H9 (cell line): ENCODE results near the gene UBN2. TPM values are rescaled to one million over a fixed set of nuclear protein-coding genes. Genes with fewer than 3 reads are reported as not detected.

ENCODE experiments used
- DNase-seq: peaks from one replicate; pipeline ENCODE4 v3.0.0-alpha.2; 2017
- H2AFZ ChIP-seq: one replicate; pipeline ENCODE4 v1.6.1; 2013; ENCODE audit warnings: mild to moderate bottlenecking, low read length, control low read depth, moderate library complexity
- H2AK5ac ChIP-seq: 2 replicates; pipeline ENCODE4 v1.6.1; 2013; ENCODE audit warnings: low read length, control low read depth, mixed read lengths; ENCODE audit not compliant: insufficient read length
- H2BK120ac ChIP-seq: one replicate; pipeline ENCODE4 v1.6.1; 2013; ENCODE audit warnings: low read depth, mild to moderate bottlenecking, low read length, control low read depth, inconsistent platforms; ENCODE audit not compliant: poor library complexity, severe bottlenecking
- H2BK12ac ChIP-seq: 2 replicates; pipeline ENCODE4 v1.6.1; 2013; ENCODE audit warnings: low read length, control low read depth, mixed read lengths, low read depth; ENCODE audit not compliant: insufficient read length
- H2BK15ac ChIP-seq: 2 replicates; pipeline ENCODE4 v1.6.1; 2013; ENCODE audit warnings: low read depth, low read length, control low read depth
- H2BK20ac ChIP-seq: one replicate; pipeline ENCODE4 v1.6.1; 2013; ENCODE audit warnings: low read depth, mild to moderate bottlenecking, low read length, control low read depth, inconsistent platforms; ENCODE audit not compliant: poor library complexity, severe bottlenecking
- H2BK5ac ChIP-seq: 2 replicates; pipeline ENCODE4 v1.6.1; 2013; ENCODE audit warnings: low read length, control low read depth, mixed read lengths; ENCODE audit not compliant: insufficient read length
- H3K14ac ChIP-seq: 2 replicates; pipeline ENCODE4 v1.6.1; 2013; ENCODE audit warnings: low read length, control low read depth; ENCODE audit not compliant: insufficient read depth
- H3K18ac ChIP-seq: 2 replicates; pipeline ENCODE4 v1.6.1; 2013; ENCODE audit warnings: low read depth, mild to moderate bottlenecking, mixed read lengths, low read length, control low read depth; ENCODE audit not compliant: insufficient read length
- H3K23ac ChIP-seq: 2 replicates; pipeline ENCODE4 v1.6.1; 2013; ENCODE audit warnings: low read length, control low read depth, mixed read lengths, low read depth; ENCODE audit not compliant: insufficient read length
- H3K23me2 ChIP-seq: 2 replicates; pipeline ENCODE4 v1.6.1; 2013; ENCODE audit warnings: low read depth, mild to moderate bottlenecking, mixed read lengths, low read length, control low read depth; ENCODE audit not compliant: insufficient read length, poor library complexity, severe bottlenecking
- H3K27ac ChIP-seq: 2 replicates; pipeline ENCODE4 v1.5.1; 2013; ENCODE audit warnings: low read length, control low read depth, mixed read lengths, low read depth; ENCODE audit not compliant: insufficient read length
- H3K27me3 ChIP-seq: 2 replicates; pipeline ENCODE4 v1.6.1; 2013; ENCODE audit warnings: low read length, control low read depth, inconsistent platforms; ENCODE audit not compliant: insufficient read depth
- H3K4ac ChIP-seq: 2 replicates; pipeline ENCODE4 v1.6.1; 2013; ENCODE audit warnings: low read depth, mild to moderate bottlenecking, control low read depth, inconsistent platforms, low read length, moderate library complexity
- H3K4me1 ChIP-seq: 2 replicates; pipeline ENCODE4 v1.6.1; 2013; ENCODE audit warnings: low read length, control low read depth, inconsistent platforms; ENCODE audit not compliant: insufficient read depth
- H3K4me2 ChIP-seq: 2 replicates; pipeline ENCODE4 v1.6.1; 2013; ENCODE audit warnings: low read length, control low read depth, mixed read lengths; ENCODE audit not compliant: insufficient read length, insufficient read depth
- H3K56ac ChIP-seq: 2 replicates; pipeline ENCODE4 v1.6.1; 2013; ENCODE audit warnings: low read depth, mild to moderate bottlenecking, mixed read lengths, low read length, control low read depth; ENCODE audit not compliant: insufficient read length
- H3K79me1 ChIP-seq: 2 replicates; pipeline ENCODE4 v1.6.1; 2013; ENCODE audit warnings: low read depth, mild to moderate bottlenecking, moderate library complexity, low read length, control low read depth, inconsistent platforms; ENCODE audit not compliant: insufficient read depth, poor library complexity, severe bottlenecking
- H3K79me2 ChIP-seq: 2 replicates; pipeline ENCODE4 v1.6.1; 2013; ENCODE audit warnings: low read length, control low read depth, inconsistent platforms; ENCODE audit not compliant: insufficient read depth
- H3K9ac ChIP-seq: 2 replicates; pipeline ENCODE4 v1.6.1; 2013; ENCODE audit warnings: low read length, control low read depth, mixed read lengths; ENCODE audit not compliant: insufficient read length; ENCODE audit errors: extremely low read depth
- H3K9me3 ChIP-seq: one replicate; pipeline ENCODE4 v1.6.1; 2013; ENCODE audit warnings: low read depth, low read length, inconsistent platforms; ENCODE audit not compliant: control insufficient read depth
- H3T11ph ChIP-seq: one replicate; pipeline ENCODE4 v1.6.1; 2013; ENCODE audit warnings: mild to moderate bottlenecking, low read length, control low read depth, inconsistent platforms
- H4K20me1 ChIP-seq: one replicate; pipeline ENCODE4 v1.6.1; 2013; ENCODE audit not compliant: control insufficient read depth, insufficient read length, insufficient read depth
- H4K5ac ChIP-seq: 2 replicates; pipeline ENCODE4 v1.6.1; 2013; ENCODE audit warnings: low read depth, mild to moderate bottlenecking, mixed read lengths, low read length, control low read depth; ENCODE audit not compliant: insufficient read length
- H4K8ac ChIP-seq: replicated peaks from 2 replicates; pipeline ENCODE4 v1.6.1; 2013; ENCODE audit warnings: low read length, control low read depth, mixed read lengths, low read depth; ENCODE audit not compliant: insufficient read length
- H4K91ac ChIP-seq: 2 replicates; pipeline ENCODE4 v1.6.1; 2013; ENCODE audit warnings: low read depth, mild to moderate bottlenecking, moderate library complexity, mixed read lengths, low read length, control low read depth; ENCODE audit not compliant: insufficient read length
- H3K27ac Mint-ChIP-seq, 3 experiments: 2 replicates in 2 of 3; 3 replicates in 1 of 3; pipeline ENCODE4 v1.8.0; 2020 to 2021; ENCODE audit warnings: mixed read lengths in 3 of 3, mild to moderate bottlenecking in 1 of 3, moderate library complexity in 1 of 3
- H3K27me3 Mint-ChIP-seq: 2 replicates; pipeline ENCODE4 v1.8.0; 2021; ENCODE audit warnings: low read depth, mild to moderate bottlenecking, moderate library complexity, mixed read lengths
- H3K36me3 Mint-ChIP-seq, 3 experiments: 2 replicates in 2 of 3; 3 replicates in 1 of 3; pipeline ENCODE4 v1.8.0; 2020 to 2021; ENCODE audit warnings: low read depth in 3 of 3, mixed read lengths in 3 of 3; ENCODE audit not compliant: insufficient read depth in 1 of 3
- H3K4me1 Mint-ChIP-seq, 2 experiments: 2 replicates each; pipeline ENCODE4 v1.8.0; 2020; ENCODE audit warnings: mixed read lengths in 2 of 2
- H3K4me3 Mint-ChIP-seq, 2 experiments: 2 replicates in 1 of 2; 3 replicates in 1 of 2; pipeline ENCODE4 v1.8.0; 2020 to 2021; ENCODE audit warnings: mild to moderate bottlenecking in 2 of 2, mixed read lengths in 2 of 2, moderate library complexity in 1 of 2
- H3K9me3 Mint-ChIP-seq, 2 experiments: 2 replicates in 1 of 2; 3 replicates in 1 of 2; pipeline ENCODE4 v1.8.0; 2020; ENCODE audit warnings: mild to moderate bottlenecking in 2 of 2, mixed read lengths in 2 of 2, moderate library complexity in 1 of 2
- WGBS: extraction: QIAGEN DNeasy Blood & Tissue Kit; methylation state at CpG from one replicate; pipeline ENCODE4 v1.1.7; 2013; ENCODE audit warnings: missing lambda C conversion rate, low lambda C conversion rate, mixed read lengths; ENCODE audit not compliant: insufficient read length; ENCODE audit errors: extremely low coverage; 5-methylcytosine and 5-hydroxymethylcytosine counted together
- total RNA-seq: library from RNA; stranded (reverse); gene quantifications from 2 replicates; pipeline ENCODE4 v1.2.1, GENCODE V29; 2021
- TF ChIP-seq, protein P1 (sequence below): fragments of 200-600 bp; sonication (generic); conservative IDR thresholded peaks from 3 replicates; pipeline ENCODE4 v1.8.0; 2021; ENCODE audit warnings: antibody characterized with exemption, mild to moderate bottlenecking

The UBN2 gene
- total RNA-seq, 1 experiment from 2014 or later, result 27.6 TPM

DNA sequence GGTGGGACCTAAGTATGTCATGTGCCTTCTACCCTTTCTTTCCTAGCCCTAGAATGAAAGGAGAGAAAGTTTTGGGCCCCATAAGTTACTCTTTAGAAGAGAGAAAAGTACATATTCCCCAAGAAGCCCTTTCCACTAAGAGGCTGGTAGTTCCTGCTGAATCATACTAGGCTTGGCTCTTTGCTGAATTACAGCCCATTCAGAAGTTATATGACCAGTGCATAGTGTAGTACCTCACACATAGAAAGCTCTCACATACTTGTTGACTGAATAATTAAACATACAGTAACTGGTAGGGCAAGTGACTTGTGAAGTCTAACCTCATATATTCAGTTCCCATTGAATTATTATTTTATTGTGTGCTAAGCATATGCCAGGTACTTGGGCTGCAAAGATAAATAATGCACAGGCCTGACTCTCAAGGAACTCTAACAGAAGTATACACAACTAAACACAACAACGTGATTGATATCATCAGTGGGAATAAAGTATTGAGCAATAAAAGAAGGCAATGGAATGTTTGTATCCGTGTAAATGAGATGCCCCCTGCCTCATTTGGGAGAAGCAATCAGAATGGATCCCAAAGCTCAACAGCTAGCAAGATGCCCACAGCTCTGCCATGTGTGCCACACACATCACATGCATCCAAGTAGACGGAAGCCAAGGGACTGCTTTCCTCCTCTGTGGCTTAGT is 38.9 kb upstream of the UBN2 start:
- Histone ChIP-seq H3K9ac (no peak overlapping the region), H3K18ac (no peak overlapping the region), H2BK5ac (no peak overlapping the region), H3K23ac (no peak overlapping the region), H2BK12ac (no peak overlapping the region), H4K8ac (no peak overlapping the region), H3K79me2 (no peaks in the 10 kb centered on the region), H2BK20ac (no peak overlapping the region), H3K4me1 (no peaks in the 10 kb centered on the region), H2AFZ (no peak overlapping the region), H2BK120ac (no peak overlapping the region), H3K27me3 (no peaks in the 10 kb centered on the region), H4K20me1 (no peaks in the 10 kb centered on the region), H3K56ac (no peak overlapping the region), H3K14ac (no peak overlapping the region), H4K91ac (no peak overlapping the region), H2BK15ac (no peak overlapping the region), H3K79me1 (no peaks in the 10 kb centered on the region), H3K9me3 (no peaks in the 10 kb centered on the region), H3K23me2 (no peaks in the 10 kb centered on the region), H3K4me2 (no peak overlapping the region), H4K5ac (no peak overlapping the region), H3K4ac (no peak overlapping the region), H2AK5ac (no peak overlapping the region), H3K27ac (no peak overlapping the region), H3T11ph (no peak overlapping the region)
- no peak for DNase-seq
- TF ChIP-seq, protein P1, sequence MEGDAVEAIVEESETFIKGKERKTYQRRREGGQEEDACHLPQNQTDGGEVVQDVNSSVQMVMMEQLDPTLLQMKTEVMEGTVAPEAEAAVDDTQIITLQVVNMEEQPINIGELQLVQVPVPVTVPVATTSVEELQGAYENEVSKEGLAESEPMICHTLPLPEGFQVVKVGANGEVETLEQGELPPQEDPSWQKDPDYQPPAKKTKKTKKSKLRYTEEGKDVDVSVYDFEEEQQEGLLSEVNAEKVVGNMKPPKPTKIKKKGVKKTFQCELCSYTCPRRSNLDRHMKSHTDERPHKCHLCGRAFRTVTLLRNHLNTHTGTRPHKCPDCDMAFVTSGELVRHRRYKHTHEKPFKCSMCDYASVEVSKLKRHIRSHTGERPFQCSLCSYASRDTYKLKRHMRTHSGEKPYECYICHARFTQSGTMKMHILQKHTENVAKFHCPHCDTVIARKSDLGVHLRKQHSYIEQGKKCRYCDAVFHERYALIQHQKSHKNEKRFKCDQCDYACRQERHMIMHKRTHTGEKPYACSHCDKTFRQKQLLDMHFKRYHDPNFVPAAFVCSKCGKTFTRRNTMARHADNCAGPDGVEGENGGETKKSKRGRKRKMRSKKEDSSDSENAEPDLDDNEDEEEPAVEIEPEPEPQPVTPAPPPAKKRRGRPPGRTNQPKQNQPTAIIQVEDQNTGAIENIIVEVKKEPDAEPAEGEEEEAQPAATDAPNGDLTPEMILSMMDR, result no peak
- Mint-ChIP-seq H3K4me3 (no peak overlapping the region), H3K27ac (peak overlapping the region in 1 of 3 experiments; percentile 68; a peak in 2 of 7 replicates), H3K36me3 (0 out of 7 replicates have a peak, but pooled peaks cover 0 to 1% (median 0%) of the 10 kb centered on the region in 3 experiments), H3K27me3 (no peaks in the 10 kb centered on the region), H3K9me3 (peaks cover 0 to 5% of the 10 kb centered on the region in 2 experiments; a peak in 4 of 5 replicates), H3K4me1 (no peaks in the 10 kb centered on the region)
- WGBS, result no CpG with 5 or more reads among the region's 3 CpGs
